Central memory CD4-positive, alpha-beta T cell (primary cell): Measurements from ENCODE around the gene HMGCL.
"Not testable (repeated sequence)": the region's sequence is repeated elsewhere in the genome, so short reads cannot be mapped to it uniquely, and the experiment has no call there.

Experiments used
- DNase-seq: peaks from one replicate; pipeline ENCODE4 v3.0.0; 2022

The HMGCL gene

DNA sequence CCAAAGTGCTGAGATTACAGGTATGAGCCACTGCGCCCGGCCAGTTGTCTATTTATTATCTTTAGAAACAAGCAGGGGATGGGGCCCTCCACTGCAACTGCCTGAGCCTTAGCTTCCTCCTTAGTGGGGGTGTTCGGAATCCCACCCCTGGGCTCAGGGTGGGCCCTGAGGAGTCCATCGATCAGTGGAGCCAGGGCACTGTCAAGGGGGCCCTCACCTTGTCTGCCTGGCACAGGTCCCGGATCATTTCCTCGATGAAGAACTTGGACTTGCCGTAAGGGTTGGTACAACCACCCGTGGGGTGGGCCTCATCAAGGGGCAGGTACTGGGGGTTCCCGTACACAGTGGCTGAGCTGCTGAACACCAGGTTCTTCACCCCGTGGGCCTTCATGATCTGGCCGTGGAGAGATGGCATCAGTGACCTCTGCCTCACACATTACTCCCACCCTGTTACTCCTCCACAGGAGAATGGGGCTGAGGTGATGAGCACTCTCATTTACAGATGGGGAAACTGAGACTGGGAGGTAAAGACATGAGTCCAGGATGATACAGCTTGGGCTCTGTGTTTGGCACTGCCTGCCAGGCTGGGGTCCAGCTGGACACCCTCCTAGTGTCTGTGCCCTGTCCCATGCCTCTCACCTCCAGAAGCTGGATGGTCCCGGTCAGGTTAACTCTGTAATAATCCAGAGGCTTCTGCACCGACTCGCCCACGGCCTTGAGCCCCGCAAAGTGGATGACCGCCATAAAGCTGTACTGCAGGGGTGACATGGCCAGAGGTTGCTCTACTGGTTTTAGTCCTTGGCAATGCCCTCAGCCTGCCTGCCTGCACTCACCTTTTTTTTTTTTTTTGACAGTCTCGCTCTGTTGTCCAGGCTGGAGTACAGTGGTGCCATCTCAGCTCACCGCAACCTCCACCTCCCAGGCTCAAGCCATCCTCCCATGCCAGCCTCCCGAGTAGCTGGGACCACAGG lies 27.5 kb downstream of the HMGCL start:
- no peak for DNase-seq

DNA sequence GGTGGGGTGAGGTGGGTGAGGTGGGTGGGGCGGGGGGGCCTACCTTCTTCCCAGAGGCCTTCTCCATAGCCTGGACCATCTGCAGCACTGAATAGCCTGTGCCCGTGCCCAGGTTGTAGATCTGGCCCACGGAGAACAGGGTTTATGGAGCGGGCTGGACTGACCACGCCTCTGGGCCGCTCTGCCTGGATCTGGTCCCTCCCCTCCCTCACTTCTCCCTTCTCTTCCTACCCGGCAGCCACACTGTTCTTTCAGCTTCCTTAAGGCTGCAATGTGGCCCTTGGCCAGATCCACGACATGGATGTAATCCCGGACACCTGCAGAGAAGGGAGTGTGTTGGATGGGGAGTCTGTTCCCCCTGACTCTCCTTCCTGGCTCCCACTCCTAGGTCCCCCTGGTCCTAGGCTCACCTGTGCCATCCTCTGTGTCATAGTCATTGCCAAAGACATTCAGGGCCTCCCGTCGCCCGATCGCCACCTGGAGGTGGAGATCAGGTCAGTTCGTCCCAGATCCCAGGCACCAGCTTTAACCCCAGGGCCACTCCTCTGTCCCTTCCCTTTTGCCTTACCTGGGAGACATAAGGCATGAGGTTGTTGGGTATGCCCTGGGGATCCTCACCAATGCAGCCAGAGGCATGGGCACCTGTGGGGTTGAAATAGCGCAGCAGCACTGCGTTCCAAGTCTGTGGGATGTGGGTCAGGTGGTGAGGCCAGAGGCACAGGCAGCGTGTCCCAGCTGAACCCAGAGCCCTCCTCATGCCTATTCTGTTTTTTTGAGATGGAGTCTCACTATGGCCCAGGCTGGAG lies 28.6 kb downstream of the HMGCL start:
- no peak for DNase-seq

GRCh38 chr1:23795676-23796465 lies 29.4 kb downstream of the HMGCL start:
- no peak for DNase-seq

GRCh38 chr1:23794732-23795182 lies 30.5 kb downstream of the HMGCL start:
- not testable (repeated sequence) for DNase-seq

DNA sequence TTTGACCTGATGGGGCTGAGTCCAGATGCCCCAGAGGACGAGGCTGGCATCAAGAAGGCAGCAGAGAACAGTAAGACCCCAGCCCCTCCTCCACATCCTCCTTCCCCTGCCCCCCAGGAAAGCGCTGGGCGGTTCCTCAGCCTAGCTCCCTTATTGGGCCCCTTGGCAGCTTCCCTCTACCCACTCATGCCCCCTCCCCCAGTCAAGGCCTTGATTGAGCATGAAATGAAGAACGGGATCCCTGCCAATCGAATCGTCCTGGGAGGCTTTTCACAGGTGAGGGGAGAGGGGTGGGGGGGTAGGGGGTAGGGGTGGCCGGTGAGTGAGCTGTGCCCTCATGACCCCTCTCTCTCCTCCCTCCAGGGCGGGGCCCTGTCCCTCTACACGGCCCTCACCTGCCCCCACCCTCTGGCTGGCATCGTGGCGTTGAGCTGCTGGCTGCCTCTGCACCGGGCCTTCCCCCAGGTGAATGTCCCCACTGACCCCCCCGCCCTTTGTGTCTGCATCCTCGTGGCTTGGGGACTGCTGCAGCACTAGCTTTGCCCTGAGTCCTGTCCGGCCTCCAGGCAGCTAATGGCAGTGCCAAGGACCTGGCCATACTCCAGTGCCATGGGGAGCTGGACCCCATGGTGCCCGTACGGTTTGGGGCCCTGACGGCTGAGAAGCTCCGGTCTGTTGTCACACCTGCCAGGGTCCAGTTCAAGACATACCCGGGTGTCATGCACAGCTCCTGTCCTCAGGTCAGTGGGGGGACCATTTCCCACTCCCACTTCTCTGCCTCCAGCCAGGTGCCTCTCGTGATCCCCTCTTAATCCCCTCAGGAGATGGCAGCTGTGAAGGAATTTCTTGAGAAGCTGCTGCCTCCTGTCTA lies 31.1 kb downstream of the HMGCL start:
- no peak for DNase-seq

DNA sequence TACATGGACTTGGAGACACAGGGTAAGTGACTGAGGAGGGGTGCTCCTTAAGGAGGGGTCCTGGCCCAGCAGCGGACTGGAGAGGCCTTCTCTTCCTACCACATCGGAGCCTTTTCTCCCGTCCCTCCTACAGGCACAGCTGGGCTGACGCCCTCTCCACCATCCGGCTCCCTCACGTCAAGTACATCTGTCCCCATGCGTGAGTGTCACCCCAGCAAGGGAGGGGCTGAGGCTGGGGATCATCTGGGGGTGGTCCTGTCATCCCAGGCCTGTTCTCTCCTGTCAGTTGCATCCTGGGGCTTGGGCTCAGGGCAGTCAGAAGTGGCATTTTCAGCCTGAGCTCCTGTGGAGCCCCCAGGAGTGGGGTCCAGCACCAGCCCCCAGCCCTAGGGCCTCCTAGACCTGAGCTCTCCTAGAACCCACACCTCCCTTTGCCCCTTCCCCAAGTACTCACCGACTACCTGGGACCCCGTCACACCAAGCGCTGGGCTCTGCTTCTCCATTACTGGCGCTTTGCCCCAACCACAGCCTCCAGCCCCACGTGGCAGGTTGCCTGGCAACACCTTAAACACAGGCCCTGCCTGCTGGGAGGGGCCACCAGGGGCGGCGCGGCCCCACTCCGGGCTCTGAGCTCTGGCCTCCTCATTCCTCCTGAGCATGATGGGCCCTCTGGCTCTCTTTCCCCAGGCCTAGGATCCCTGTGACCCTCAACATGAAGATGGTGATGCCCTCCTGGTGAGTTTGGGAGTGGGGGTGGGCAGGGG lies 32.0 kb downstream of the HMGCL start:
- DNase-seq, result peak; percentile 36

DNA sequence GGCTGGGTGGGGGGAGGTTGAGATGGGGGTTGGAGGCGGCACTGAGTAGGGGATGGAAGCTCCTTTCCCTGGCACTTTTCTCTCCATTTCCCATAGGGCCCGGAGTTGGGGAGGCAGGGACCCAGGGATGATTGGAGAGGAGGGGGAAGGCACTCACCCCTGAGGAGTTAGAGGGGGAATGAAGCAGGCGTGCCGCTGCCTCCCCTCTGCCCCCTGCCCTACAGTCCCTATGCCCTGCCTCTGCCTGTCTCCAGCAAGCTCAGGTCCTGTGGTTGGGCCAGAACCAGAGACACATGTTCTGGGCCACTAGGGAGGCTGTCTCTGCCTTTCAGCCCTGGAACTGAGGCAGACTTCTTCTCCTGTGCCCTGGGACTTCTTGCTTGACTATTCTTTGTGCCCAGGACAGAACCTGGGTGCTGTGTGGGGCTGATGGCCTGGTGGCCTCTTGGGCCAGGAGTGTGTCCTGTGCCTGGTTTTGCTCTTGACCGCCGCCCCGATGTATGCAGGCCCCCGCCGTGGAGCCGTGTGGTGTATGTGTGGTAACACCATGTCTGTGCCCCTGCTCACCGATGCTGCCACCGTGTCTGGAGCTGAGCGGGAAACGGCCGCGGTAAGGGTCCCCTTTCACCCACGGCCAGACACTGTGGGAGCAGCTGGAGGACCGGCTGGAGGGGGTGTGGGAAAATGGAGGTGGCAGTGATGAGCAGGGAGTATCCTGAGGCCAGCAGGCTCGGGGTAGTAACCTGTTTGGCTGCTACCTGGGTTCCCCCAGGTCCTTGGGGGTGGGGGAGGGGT lies 32.9 kb downstream of the HMGCL start:
- no peak for DNase-seq

- DNase-seq, result no peak
Observed at GRCh38 chr1:23791516-23792047, 33.6 kb downstream of the HMGCL start.

DNA sequence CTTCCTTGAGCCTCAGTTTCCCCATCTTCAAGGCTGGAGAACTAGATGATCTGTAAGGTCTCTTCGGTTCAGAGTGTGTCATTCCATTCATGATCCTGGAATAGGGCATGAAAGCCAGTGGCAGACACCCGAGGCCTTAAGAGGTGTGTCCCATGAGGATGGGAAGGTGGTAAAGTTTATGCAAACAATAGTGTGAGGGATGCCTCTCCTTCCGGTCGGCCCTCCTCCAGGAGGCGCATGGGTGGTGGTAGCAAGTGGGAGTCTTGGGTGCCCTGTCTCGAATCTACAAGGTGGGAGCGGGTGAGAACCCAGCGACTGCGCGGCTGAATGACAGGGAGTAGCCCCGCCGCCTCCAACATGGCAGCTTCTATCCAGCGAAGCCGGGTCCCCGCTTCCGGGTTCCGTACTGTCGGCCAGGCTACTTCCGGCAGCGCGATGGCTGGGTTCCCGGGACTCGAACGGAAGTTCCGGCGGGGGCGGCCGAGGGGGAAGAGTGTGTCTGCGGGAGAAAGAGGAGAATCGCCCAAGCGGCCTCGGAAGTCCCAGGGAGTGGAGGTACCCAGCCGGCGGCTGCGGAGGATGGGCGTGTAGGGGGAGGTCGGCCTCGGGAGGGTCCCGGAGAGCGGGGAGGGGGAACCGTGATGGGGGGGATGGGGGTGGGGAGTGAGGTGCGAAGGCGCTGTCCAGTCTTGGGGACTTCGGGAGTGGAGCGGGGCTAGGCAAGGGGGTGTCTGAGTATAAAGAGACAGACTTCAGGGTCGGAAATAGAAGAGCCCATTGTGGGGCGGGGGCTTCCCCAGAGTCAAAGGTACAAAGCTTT lies 34.3 kb downstream of the HMGCL start, which contains the start of gene LYPLA2:
LYPLA2 (plus strand) TSS at position 450 of the 820 bp plus-strand sequence. CDS start 1,538 bp downstream, outside the sequence.
- DNase-seq, result peak; percentile 81

DNA sequence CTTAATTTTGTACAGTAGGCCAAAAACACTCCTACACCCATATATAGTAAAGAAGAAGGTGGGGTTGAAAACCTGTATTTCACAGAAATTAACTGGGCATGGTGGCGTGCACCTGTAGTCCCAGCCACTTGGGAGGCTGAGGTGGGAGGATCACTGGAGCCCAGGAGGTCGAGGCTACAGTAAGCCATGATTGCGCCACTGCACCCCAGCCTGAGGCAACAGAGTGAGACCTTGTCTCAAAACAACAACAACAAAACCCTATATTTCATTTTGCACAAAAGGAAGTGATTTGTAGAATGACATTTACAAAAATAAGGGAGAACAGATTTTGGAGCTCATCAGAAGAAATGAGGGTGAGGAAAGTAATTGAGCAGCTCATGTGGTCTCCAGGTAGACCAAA lies 36.5 kb downstream of the HMGCL start:
- no peak for DNase-seq

DNA sequence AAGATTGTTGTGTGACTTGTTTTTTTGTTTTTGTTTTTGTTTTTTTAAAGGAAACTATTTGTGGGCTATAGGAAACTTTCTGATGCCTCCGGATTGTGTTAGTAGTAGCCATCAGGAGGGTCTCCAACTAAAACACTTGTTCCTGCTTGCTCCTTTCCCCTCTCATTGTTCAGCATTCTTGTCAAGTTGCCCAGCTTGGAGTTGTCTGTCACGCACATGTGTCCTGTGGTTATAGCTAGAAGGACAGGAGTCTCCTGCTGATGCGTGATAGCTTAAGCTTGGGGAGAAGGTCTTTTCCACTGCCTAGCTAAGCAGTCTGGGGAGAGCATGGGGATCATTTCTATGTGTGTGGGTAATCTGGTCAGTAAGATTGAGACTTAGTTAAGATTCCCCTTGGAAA lies 37.5 kb downstream of the HMGCL start:
- DNase-seq, result no peak

DNA sequence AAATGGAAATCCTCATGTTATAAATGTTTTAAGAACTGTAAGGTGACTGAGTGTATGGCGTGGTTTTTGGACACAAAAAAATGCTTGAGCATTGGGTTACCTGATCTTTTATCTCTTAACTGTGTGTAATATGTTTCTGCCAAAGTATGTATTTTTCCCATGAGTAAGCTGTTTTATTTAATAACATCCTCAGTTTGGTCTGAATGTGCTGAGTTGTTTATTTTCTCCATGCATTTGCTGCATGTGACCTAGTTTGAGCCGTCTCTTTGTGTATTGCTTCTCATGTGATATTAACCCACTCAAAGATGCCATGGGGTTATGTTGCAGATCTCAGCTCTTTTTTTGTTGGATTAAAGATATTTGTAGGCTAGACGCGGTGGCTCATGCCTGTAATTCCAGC lies 40.4 kb downstream of the HMGCL start:
- DNase-seq, result no peak

- not testable (repeated sequence) for DNase-seq
Observed at GRCh38 chr1:23783141-23783540, 42.1 kb downstream of the HMGCL start.

- DNase-seq, result no peak
Observed at GRCh38 chr1:23779826-23780371, 45.3 kb downstream of the HMGCL start.

DNA sequence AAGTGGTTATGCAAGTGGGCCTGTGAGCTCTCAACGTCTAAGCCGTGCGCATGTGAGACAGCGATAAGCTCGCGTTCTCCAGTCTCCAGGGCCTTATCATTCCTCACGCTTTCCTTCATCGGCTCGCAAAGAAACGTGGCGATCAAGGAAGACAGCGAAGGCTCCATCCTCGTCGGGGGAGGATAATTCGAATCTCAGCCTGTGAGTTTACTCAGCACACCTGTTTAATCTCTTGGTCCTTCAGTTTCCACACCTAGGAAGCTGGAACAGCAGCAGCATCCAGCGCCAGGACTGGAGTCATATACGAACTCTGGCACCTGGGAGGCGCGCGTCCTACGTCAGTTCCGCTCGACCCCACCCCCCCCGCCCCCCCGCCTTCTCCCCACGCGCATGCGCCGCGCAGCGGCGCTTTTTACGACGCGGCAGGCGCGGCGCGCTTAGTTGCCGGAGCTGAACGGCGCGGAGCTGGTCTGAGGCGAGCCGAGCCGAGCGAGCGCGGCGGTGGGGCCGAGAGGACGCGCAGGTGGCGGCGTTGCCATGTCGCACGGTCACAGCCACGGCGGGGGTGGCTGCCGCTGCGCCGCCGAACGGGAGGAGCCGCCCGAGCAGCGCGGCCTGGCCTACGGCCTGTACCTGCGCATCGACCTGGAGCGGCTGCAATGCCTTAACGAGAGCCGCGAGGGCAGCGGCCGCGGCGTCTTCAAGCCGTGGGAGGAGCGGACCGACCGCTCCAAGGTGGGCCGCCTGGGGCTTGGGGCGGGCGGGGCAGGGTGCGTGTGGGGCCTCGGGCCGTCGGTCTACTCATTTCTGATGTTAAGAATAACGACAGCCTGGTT lies 47.0 kb downstream of the HMGCL start, which contains the start of gene PITHD1:
PITHD1 (plus strand) TSS at position 440 of the 836 bp plus-strand sequence; CDS start at position 538, 98 bp downstream.
- peak; percentile 83 for DNase-seq

DNA sequence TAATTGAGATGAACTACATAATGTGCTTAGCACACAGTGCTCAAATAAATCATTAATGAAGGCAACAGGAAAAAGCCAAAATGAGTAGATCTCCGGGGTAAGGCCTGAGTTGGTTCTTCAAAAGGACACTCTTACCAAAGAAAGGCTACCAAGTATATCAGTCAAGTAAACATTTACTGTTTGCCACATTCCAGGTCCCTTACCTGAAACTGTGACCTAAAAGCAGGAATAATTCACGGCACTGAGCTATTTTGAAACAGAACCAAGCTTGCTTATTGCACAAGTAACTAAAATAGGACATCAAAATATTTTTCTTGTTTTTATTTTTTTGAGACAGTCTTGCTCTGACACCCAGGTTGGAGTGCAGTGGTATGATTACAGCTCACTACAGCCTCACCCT lies 49.0 kb downstream of the HMGCL start:
- DNase-seq, result no peak

GRCh38 chr1:23774174-23774880 lies 50.9 kb downstream of the HMGCL start:
- DNase-seq, result no peak
